Caco-2 (cell line): ENCODE data around the gene PINK1. TPM values are rescaled to one million over a fixed set of nuclear protein-coding genes. Genes with fewer than 3 reads are reported as not detected.

Experiments
- BruUV-seq: library from RNA; stranded (reverse); fragments of 400-500 nt; replicated peaks from 2 replicates; lab custom pipeline; 2021; lab: Mats Ljungman, UMichigan
- CTCF ChIA-PET: fragments of 300-600 bp; sonication (Branson Sonifier 250); formaldehyde crosslinking; loops from one replicate; lab custom pipeline; 2022; ENCODE audit warnings: antibody characterized with exemption; lab: Charles Lee
- POLR2A ChIA-PET: fragments of 300-600 bp; sonication (Branson Sonifier 250); formaldehyde crosslinking; loops from one replicate; lab custom pipeline; 2022; ENCODE audit warnings: antibody characterized with exemption; lab: Charles Lee
- DNase-seq, 2 experiments: peaks; one replicate each; pipeline versions ENCODE4 v3.0.0 to v3.0.0-alpha.2; 2020 to 2022
- H3K27me3 ChIP-seq: replicated peaks from 2 replicates; pipeline ENCODE4 v1.6.0; 2011; ENCODE audit warnings: low read length; ENCODE audit not compliant: control insufficient read depth, insufficient read depth
- H3K36me3 ChIP-seq: 2 replicates; pipeline ENCODE4 v1.5.1; 2011; ENCODE audit warnings: low read length; ENCODE audit not compliant: control insufficient read depth, insufficient read depth
- H3K4me1 ChIP-seq: fragments of 250-450 bp; sonication (Bioruptor Pico); 2 replicates; pipeline ENCODE4 v1.5.1; 2020; ENCODE audit warnings: mild to moderate bottlenecking
- H3K4me3 ChIP-seq: 2 replicates; pipeline ENCODE4 v1.5.1; 2011; ENCODE audit warnings: low read depth, mild to moderate bottlenecking, control low read depth, low read length
- H3K9me3 ChIP-seq: fragments of 250-450 bp; sonication (Bioruptor Pico); 2 replicates; pipeline ENCODE4 v1.5.1; 2020; ENCODE audit warnings: mild to moderate bottlenecking, moderate library complexity
- H3K27ac Mint-ChIP-seq: one replicate; pipeline ENCODE4 v1.8.0; 2022; ENCODE audit warnings: mixed read lengths; ENCODE audit not compliant: unreplicated experiment
- H3K27me3 Mint-ChIP-seq: one replicate; pipeline ENCODE4 v1.8.0; 2022; ENCODE audit warnings: mixed read lengths; ENCODE audit not compliant: insufficient read depth, unreplicated experiment
- H3K36me3 Mint-ChIP-seq: one replicate; pipeline ENCODE4 v1.8.0; 2022; ENCODE audit warnings: mild to moderate bottlenecking, mixed read lengths; ENCODE audit not compliant: insufficient read depth, unreplicated experiment
- H3K4me1 Mint-ChIP-seq: one replicate; pipeline ENCODE4 v1.8.0; 2022; ENCODE audit warnings: low read depth, mixed read lengths; ENCODE audit not compliant: unreplicated experiment
- H3K4me3 Mint-ChIP-seq: one replicate; pipeline ENCODE4 v1.8.0; 2022; ENCODE audit warnings: mild to moderate bottlenecking, moderate library complexity, mixed read lengths; ENCODE audit not compliant: unreplicated experiment
- H3K9me3 Mint-ChIP-seq: one replicate; pipeline ENCODE4 v1.8.0; 2022; ENCODE audit warnings: mixed read lengths; ENCODE audit not compliant: unreplicated experiment
- intact Hi-C: fragments of 100-400 bp; cut with micrococcal nuclease; formaldehyde crosslinking; loops from one replicate; pipeline ENCODE4 v1.10.0; 2022; ENCODE audit not compliant: unreplicated experiment
- total RNA-seq: library from RNA; stranded (reverse); gene quantifications from 2 replicates; pipeline ENCODE4 v1.2.3, GENCODE V29; 2022
- TF ChIP-seq, protein P1 (sequence below), 2 experiments: fragments of 200-600 bp in 1 of 2; IDR thresholded peaks; 1 replicate in 1 of 2; 2 replicates in 1 of 2; pipeline versions ENCODE4 v1.5.1 to v1.8.0; 2011 to 2022; ENCODE audit warnings: antibody characterized with exemption in 1 of 2, control low read depth in 1 of 2, inconsistent platforms in 1 of 2, low read depth in 1 of 2, low read length in 1 of 2, mild to moderate bottlenecking in 1 of 2, moderate library complexity in 1 of 2; ENCODE audit not compliant: insufficient read depth in 1 of 2, severe bottlenecking in 1 of 2, unreplicated experiment in 1 of 2

Gene PINK1
- total RNA-seq, 1 experiment from 2014 or later, result 23.2 TPM

- H3K4me1 ChIP-seq, result no peaks in the 10 kb centered on the region
- Mint-ChIP-seq H3K36me3 (peaks cover 73% of the 10 kb centered on the region), H3K4me3 (no peak overlapping the region), H3K9me3 (no peaks in the 10 kb centered on the region), H3K27me3 (no peaks in the 10 kb centered on the region), H3K4me1 (peaks cover under 1% of the 10 kb centered on the region), H3K27ac (no peak overlapping the region)
- intact Hi-C loops, result no loop called here
- H3K9me3 ChIP-seq, result no peaks in the 10 kb centered on the region
- DNase-seq, result no peak
- H3K4me3 ChIP-seq, result no peak overlapping the region
- POLR2A ChIA-PET, result no interaction called here
- no TSS peak for BruUV-seq
- H3K27me3 ChIP-seq, result no peaks in the 10 kb centered on the region
- TF ChIP-seq, protein P1, sequence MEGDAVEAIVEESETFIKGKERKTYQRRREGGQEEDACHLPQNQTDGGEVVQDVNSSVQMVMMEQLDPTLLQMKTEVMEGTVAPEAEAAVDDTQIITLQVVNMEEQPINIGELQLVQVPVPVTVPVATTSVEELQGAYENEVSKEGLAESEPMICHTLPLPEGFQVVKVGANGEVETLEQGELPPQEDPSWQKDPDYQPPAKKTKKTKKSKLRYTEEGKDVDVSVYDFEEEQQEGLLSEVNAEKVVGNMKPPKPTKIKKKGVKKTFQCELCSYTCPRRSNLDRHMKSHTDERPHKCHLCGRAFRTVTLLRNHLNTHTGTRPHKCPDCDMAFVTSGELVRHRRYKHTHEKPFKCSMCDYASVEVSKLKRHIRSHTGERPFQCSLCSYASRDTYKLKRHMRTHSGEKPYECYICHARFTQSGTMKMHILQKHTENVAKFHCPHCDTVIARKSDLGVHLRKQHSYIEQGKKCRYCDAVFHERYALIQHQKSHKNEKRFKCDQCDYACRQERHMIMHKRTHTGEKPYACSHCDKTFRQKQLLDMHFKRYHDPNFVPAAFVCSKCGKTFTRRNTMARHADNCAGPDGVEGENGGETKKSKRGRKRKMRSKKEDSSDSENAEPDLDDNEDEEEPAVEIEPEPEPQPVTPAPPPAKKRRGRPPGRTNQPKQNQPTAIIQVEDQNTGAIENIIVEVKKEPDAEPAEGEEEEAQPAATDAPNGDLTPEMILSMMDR (IDR thresholded peaks at IDR 0.05; ENCODE audit: insufficient read depth in 1 of 2, low read depth in 1 of 2, low read length in 1 of 2, severe bottlenecking in 1 of 2, unreplicated experiment in 1 of 2), result no peak
- H3K36me3 ChIP-seq, result peaks cover 1% of the 10 kb centered on the region; the same call in 1 of the 2 replicates
- CTCF ChIA-PET, result no interaction called here
Measured at GRCh38 chr1:20654104-20654690, 20.9 kb downstream of the PINK1 start.

DNA sequence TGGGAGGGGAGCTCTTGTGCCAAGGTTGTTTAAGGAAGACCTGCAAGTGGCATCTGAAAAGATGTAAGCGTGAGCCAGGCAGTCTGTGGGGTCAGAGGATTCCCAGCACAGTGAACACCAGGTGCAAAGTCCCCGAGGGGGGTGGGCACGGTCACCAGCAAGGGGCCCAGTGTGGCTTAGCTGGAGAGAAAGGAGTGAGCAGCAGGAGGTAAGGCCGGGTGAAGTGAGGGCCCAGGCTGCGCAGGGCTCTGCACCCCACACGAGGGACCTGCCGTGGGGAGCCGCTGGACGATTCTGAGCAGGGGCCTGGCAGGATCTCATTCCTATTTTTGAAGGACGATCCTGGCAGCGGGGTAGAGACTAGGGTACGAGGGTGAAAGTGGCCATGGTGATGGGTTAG lies 23.8 kb downstream of the PINK1 start:
- H3K36me3 ChIP-seq, result peaks cover 1% of the 10 kb centered on the region; the same call in 1 of the 2 replicates
- H3K9me3 ChIP-seq, result no peaks in the 10 kb centered on the region
- H3K4me3 ChIP-seq, result no peak overlapping the region
- TF ChIP-seq, protein P1 (IDR thresholded peaks at IDR 0.05; ENCODE audit: insufficient read depth in 1 of 2, low read depth in 1 of 2, low read length in 1 of 2, severe bottlenecking in 1 of 2, unreplicated experiment in 1 of 2), result no peak
- DNase-seq, result no peak
- peaks cover 12% of the 10 kb centered on the region for H3K4me1 Mint-ChIP-seq
- H3K9me3 Mint-ChIP-seq, result no peaks in the 10 kb centered on the region
- H3K27me3 Mint-ChIP-seq, result no peaks in the 10 kb centered on the region
- CTCF ChIA-PET, result no interaction called here
- H3K27ac Mint-ChIP-seq, result no peak overlapping the region
- no peaks in the 10 kb centered on the region for H3K4me1 ChIP-seq
- intact Hi-C loops, result no loop called here
- POLR2A ChIA-PET, result interaction anchor here (0.6 kb wide), 1 partner anchor 119 kb away, joined by 3 read pairs; no protein-coding TSS in a partner anchor
- no TSS peak for BruUV-seq
- no peaks in the 10 kb centered on the region for H3K27me3 ChIP-seq
- no peak overlapping the region for H3K4me3 Mint-ChIP-seq
- H3K36me3 Mint-ChIP-seq, result peaks cover 73% of the 10 kb centered on the region

DNA sequence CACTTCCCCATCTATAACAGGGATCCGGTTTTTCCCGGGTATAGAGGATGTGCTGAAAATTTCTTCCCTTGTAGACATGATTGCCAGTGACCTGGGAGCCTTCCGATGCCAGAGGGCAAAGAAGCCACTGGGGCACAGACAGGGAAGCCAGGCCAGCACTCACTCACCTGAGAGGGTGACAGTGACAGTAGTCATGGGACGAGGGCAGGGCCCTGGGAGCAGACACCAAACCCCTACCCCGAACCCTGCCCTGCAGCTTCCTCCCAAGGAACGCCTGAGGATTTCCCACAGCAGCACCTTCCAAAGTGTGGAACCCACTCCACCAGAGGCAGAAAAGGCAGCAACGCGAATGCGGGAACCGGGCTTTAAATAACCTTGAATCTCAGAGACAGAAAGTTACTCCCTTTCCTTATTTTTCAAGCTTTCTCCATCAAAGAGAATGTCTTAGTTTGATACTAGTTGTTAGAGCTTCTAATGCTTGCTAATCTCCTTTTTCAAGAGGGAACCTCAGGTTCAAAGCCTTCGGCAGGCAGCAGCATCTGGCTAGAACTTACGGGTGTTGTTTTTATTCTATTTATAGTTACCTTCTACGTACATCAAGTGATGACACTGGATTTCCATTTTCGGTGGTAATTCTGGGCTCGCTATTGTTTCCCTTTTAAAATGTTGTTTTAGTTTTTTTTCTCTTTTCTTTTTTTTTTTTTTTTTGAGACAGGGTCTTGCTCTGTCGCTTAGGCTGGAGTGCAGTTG lies 25.1 kb downstream of the PINK1 start:
- Mint-ChIP-seq H3K9me3 (no peaks in the 10 kb centered on the region), H3K27ac (no peak overlapping the region), H3K27me3 (no peaks in the 10 kb centered on the region), H3K4me3 (no peak overlapping the region), H3K4me1 (peaks cover 19% of the 10 kb centered on the region), H3K36me3 (peaks cover 66% of the 10 kb centered on the region)
- Histone ChIP-seq H3K4me1 (no peaks in the 10 kb centered on the region), H3K9me3 (no peaks in the 10 kb centered on the region), H3K4me3 (no peak overlapping the region), H3K36me3 (peaks cover 1% of the 10 kb centered on the region; the same call in 1 of the 2 replicates), H3K27me3 (no peaks in the 10 kb centered on the region)
- intact Hi-C loops, result no loop called here
- TF ChIP-seq, protein P1 (IDR thresholded peaks at IDR 0.05; ENCODE audit: insufficient read depth in 1 of 2, low read depth in 1 of 2, low read length in 1 of 2, severe bottlenecking in 1 of 2, unreplicated experiment in 1 of 2), result no peak
- DNase-seq, result no peak
- BruUV-seq, result no TSS peak
- ChIA-PET POLR2A (no interaction called here), CTCF (no interaction called here)
